Hepatocyte (in vitro differentiated cells): ENCODE measurements around the gene KRTAP22-2.

ENCODE experiments used
- CTCF ChIP-seq: fragments of 200-600 bp; sonication (generic); IDR thresholded peaks from 2 replicates; pipeline ENCODE4 v1.5.1; 2016; ENCODE audit warnings: antibody characterized with exemption, mild to moderate bottlenecking; ENCODE audit not compliant: poor library complexity
- EZH2 ChIP-seq: fragments of 200-600 bp; sonication (generic); IDR thresholded peaks from 2 replicates; pipeline ENCODE4 v1.6.1; 2016; ENCODE audit warnings: antibody characterized with exemption, mild to moderate bottlenecking, borderline replicate concordance
- EZH2phosphoT487 ChIP-seq: fragments of 200-600 bp; sonication (generic); IDR thresholded peaks from one replicate; pipeline ENCODE4 v1.6.1; 2018; ENCODE audit warnings: antibody characterized with exemption, mild to moderate bottlenecking, low read depth, moderate library complexity; ENCODE audit not compliant: unreplicated experiment, severe bottlenecking

- TF ChIP-seq CTCF: no peak
- no peak for TF ChIP-seq EZH2
- TF ChIP-seq EZH2phosphoT487: no peak
Measured at GRCh38 chr21:30555095-30555494, 35.1 kb downstream of the KRTAP22-2 start.
